ENCODE results near the gene TREH. TPM values are rescaled to one million over a fixed set of nuclear protein-coding genes. Genes with fewer than 3 reads are reported as not detected.

Gene TREH
- total and polyA plus RNA-seq, 4 donors: 0.17 to 1.1 (median 0.19) TPM; not detected in 1

- no peaks in the 10 kb centered on the region for H3K9me3 ChIP-seq (ENCODE audit: control insufficient read depth in 4 of 4, insufficient read depth in 3 of 4, low read length in 3 of 4)
- H3K27ac ChIP-seq (ENCODE audit: low read depth in 1 of 2, low read length in 1 of 2): no peak overlapping the region
- ATAC-seq (ENCODE audit: insufficient read depth, low FRiP score): no peak
- no peak for DNase-seq
- no peak for TF ChIP-seq CTCF (IDR thresholded peaks at IDR 0.05; ENCODE audit: control extremely low read depth, extremely low read depth)
- H3K27me3 ChIP-seq (ENCODE audit: control insufficient read depth in 3 of 3, insufficient read depth in 3 of 3, low read length in 2 of 3): no peaks in the 10 kb centered on the region
- H3K9ac ChIP-seq (ENCODE audit: insufficient read depth in 1 of 2, low read length in 2 of 2): no peak overlapping the region
- H3K4me3 ChIP-seq: no peak overlapping the region
- no peaks in the 10 kb centered on the region for H3K4me1 ChIP-seq (ENCODE audit: control insufficient read depth in 5 of 5, insufficient read depth in 5 of 5, low read length in 5 of 5)
- no peaks in the 10 kb centered on the region for H3K36me3 ChIP-seq (ENCODE audit: control insufficient read depth in 4 of 4, insufficient read depth in 4 of 4, low read length in 4 of 4)
- 89 to 92% methylated on average over 11 of the region's 11 CpGs for WGBS, 2 donors
These were observed 15.3 kb upstream of the TREH start for GRCh38 chr11:118694771-118695170.

GRCh38 chr11:118694185-118694584 is 14.7 kb upstream of the TREH start:
- DNase-seq (no peak), ATAC-seq (ENCODE audit: insufficient read depth, low FRiP score) (no peak)
- no peaks in the 10 kb centered on the region for H3K27me3 ChIP-seq (ENCODE audit: control insufficient read depth in 3 of 3, insufficient read depth in 3 of 3, low read length in 2 of 3)
- no peak for TF ChIP-seq CTCF (IDR thresholded peaks at IDR 0.05; ENCODE audit: control extremely low read depth, extremely low read depth)
- no peaks in the 10 kb centered on the region for H3K36me3 ChIP-seq (ENCODE audit: control insufficient read depth in 4 of 4, insufficient read depth in 4 of 4, low read length in 4 of 4)
- no peak overlapping the region for H3K27ac ChIP-seq (ENCODE audit: low read depth in 1 of 2, low read length in 1 of 2)
- no peaks in the 10 kb centered on the region for H3K4me1 ChIP-seq (ENCODE audit: control insufficient read depth in 5 of 5, insufficient read depth in 5 of 5, low read length in 5 of 5)
- no peaks in the 10 kb centered on the region for H3K9me3 ChIP-seq (ENCODE audit: control insufficient read depth in 4 of 4, insufficient read depth in 3 of 4, low read length in 3 of 4)
- 89 to 94% methylated on average over 8 of the region's 8 CpGs for WGBS, 2 donors
- no peak overlapping the region for H3K4me3 ChIP-seq
- no peak overlapping the region for H3K9ac ChIP-seq (ENCODE audit: insufficient read depth in 1 of 2, low read length in 2 of 2)

GRCh38 chr11:118691926-118692830 is 12.7 kb upstream of the TREH start:
- Histone ChIP-seq H3K4me1 (ENCODE audit: control insufficient read depth in 5 of 5, insufficient read depth in 5 of 5, low read length in 5 of 5) (no peaks in the 10 kb centered on the region), H3K9ac (ENCODE audit: insufficient read depth in 1 of 2, low read length in 2 of 2) (no peak overlapping the region), H3K27ac (ENCODE audit: low read depth in 1 of 2, low read length in 1 of 2) (no peak overlapping the region), H3K4me3 (no peak overlapping the region), H3K27me3 (ENCODE audit: control insufficient read depth in 3 of 3, insufficient read depth in 3 of 3, low read length in 2 of 3) (no peaks in the 10 kb centered on the region), H3K9me3 (ENCODE audit: control insufficient read depth in 4 of 4, insufficient read depth in 3 of 4, low read length in 3 of 4) (no peaks in the 10 kb centered on the region), H3K36me3 (ENCODE audit: control insufficient read depth in 4 of 4, insufficient read depth in 4 of 4, low read length in 4 of 4) (no peaks in the 10 kb centered on the region)
- WGBS, 2 donors: 59 to 69% methylated on average over 14 to 15 of the region's 15 CpGs
- no peak for TF ChIP-seq CTCF (IDR thresholded peaks at IDR 0.05; ENCODE audit: control extremely low read depth, extremely low read depth)
- no peak for DNase-seq
- ATAC-seq (ENCODE audit: insufficient read depth, low FRiP score): no peak

Measured in lung (tissue), 12 donors.